NOMO-1 treated with dmso at 0.1 percent for 144 hours (cell line): ENCODE results near the gene CDC42EP4.

Source experiments
- DNase-seq: peaks from one replicate; lab custom pipeline; 2025; ENCODE audit not compliant: unreplicated experiment; lab: John Stamatoyannopoulos, UW

CDC42EP4 gene

GRCh38 chr17:73261617-73261951 is 50.2 kb downstream of the CDC42EP4 start, which contains the start of gene CPSF4L:
TSS of gene CPSF4L (minus strand) at chr17:73261880. CDS start at chr17:73261818, 62 bp downstream.
- DNase-seq: no peak

DNA sequence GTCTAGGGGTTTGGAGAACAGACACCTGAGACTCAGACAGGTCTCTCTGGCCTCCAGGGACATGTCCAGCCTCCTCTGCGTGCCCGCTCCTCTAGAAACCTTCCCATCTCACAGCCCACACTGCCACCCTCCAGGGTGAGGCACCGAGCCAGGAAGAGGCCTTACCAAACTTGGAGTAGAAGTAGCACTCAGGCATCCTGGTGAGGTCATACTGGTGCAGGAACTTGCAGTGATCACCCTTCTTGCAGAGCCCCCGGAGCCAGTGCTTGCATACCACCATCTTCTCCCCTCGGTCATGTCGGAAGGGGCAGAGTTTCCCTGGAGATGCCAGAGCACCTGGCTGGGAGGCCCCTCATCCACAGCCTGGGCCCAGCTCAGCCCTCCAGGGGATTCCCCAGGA is 54.3 kb downstream of the CDC42EP4 start:
- no peak for DNase-seq

DNA sequence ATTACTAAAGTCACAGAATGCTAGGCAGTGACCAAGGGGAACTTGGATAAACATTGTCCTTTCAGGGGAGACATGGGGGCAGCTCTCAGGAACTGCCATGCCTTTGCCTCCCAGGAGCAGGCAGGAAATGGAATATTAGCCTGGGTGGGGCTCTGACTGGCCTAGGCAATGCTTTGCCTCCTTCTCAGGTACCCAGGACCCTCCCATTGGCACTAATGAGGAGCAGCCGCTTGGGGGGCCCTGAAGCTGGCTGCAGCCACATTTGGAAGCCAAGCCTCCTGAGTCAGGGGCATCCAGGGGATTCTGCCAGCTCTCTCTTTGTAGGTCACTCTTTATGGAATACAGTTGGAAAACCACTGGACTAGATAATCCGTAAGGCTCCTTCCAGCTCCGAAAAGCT is 55.6 kb downstream of the CDC42EP4 start:
- no peak for DNase-seq

- no peak for DNase-seq
Observed at GRCh38 chr17:73255671-73256181, 56.1 kb downstream of the CDC42EP4 start.

DNA sequence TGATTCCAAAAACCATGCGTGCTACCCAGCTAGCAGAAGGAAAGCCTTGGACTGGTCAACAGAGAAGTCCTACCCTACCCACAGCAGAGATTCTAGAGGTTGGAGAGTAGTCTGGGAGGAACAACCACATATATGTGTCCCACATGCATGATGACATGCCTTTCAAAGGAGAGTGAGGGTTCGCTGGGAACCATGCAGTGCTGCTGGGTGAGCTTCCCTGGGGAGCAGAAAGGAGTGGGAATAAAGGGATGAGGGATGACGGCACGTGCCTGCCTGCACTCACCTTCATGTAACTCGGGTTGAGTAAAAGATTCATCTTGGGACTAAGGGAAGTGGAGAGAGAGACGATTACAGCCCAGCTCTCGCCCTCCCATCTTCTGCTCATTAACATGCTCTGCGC is 59.9 kb downstream of the CDC42EP4 start:
- no peak for DNase-seq

DNA sequence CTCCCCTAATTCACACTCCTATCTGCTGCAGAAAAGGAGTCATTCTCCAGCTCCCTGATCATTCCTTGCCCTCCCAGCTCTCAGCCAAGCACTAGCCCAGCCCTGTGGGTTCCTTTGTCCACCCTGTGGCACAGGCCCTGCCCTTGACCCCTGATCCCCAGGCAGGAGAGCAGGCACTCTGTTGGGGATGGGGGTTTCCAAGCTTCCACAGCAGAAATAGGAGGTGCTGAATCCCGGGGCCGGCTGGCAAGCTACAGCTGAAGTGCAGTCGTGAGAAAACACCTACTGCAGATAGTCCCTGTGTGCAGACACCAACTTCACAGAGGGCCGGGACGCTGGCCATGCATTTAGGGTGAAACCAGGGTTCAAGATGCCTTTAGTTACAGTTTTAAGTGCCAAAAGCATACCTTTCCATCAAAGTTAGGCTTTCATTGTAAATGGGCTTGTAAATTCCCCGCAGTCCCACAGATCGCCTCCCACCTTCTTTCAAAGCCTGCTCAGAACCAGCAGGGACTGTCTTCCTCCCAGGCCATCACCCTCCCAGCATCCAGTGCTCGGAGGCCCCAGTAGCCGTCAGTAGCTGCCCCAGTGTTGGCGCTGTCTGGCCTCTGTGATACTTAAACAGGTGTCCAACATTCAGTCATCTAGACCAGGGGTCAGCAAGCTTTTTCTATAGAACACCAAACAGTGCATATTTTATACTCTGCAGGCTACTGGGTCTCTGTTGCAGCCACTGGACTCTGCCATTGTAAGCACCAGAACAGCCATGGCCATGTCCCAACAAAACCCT is 60.8 kb downstream of the CDC42EP4 start:
- DNase-seq: no peak

GRCh38 chr17:73249700-73250099 is 62.1 kb downstream of the CDC42EP4 start:
- DNase-seq: no peak

- DNase-seq: no peak
Observed at GRCh38 chr17:73248532-73248931, 63.3 kb downstream of the CDC42EP4 start.

DNA sequence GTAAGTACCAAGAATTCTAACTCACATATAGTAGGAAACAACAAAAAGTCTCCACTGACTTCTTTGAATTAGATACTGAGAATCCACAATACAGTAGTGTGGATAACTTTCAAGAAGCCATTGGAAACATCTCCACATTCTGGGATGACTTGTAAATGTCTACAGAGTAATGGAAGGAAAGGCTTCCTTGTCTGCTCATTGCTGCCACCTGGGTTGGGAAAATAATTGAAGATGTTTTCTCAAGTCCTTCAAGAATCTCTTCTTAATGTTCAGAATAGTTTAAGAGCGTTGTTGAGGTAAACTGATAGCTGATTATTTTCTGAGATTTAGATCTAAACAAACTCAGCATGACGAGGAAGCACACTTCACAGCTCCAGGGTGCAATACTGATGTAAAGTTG is 64.1 kb downstream of the CDC42EP4 start:
- no peak for DNase-seq

- no peak for DNase-seq
Observed at GRCh38 chr17:73240561-73240960, 71.2 kb downstream of the CDC42EP4 start.

- DNase-seq: no peak
Observed at GRCh38 chr17:73237714-73238113, 74.1 kb downstream of the CDC42EP4 start.

- no peak for DNase-seq
Observed at GRCh38 chr17:73234736-73235135, 77.1 kb downstream of the CDC42EP4 start.
